Measurements from ENCODE around the gene PPIP5K1. TPM values are rescaled to one million over a fixed set of nuclear protein-coding genes. Genes with fewer than 3 reads are reported as not detected.

The PPIP5K1 gene
- total RNA-seq, 1 experiment from 2014 or later = 62.4 TPM

- H3K36me3 ChIP-seq (ENCODE audit: control insufficient read depth in 1 of 2, insufficient read depth in 2 of 2, low read length in 2 of 2) = no peaks in the 10 kb centered on the region
- peaks cover 0 to 1% of the 10 kb centered on the region in 2 experiments; a peak in 2 of 4 replicates for H3K4me1 ChIP-seq (ENCODE audit: control insufficient read depth in 1 of 2, insufficient read depth in 2 of 2, low read length in 2 of 2)
- H3K9me3 ChIP-seq (ENCODE audit: control insufficient read depth in 1 of 2, insufficient read depth in 1 of 2, low read depth in 1 of 2, low read length in 2 of 2) = no peaks in the 10 kb centered on the region
- intact Hi-C loops (cut with micrococcal nuclease) = no loop called here
- no peaks in the 10 kb centered on the region for H4K20me1 ChIP-seq (ENCODE audit: insufficient read depth)
- ChIA-PET CTCF (no interaction called here), RAD21 (ENCODE audit: low non-redundant PET in 1 of 2, low total read pairs in 2 of 2, uncharacterized antibody in 2 of 2, unreplicated experiment in 2 of 2) (no interaction called here), POLR2A (no interaction called here)
- BruUV-seq (replicated peaks) = no TSS peak
- no peaks in the 10 kb centered on the region for H3K27me3 ChIP-seq (ENCODE audit: insufficient read depth, low read length)
- DNase-seq (ENCODE audit: low read depth, low spot score) = no peak
- ATAC-seq = no peak
- H3K27ac ChIP-seq (ENCODE audit: low read depth, low read length) = no peak overlapping the region
- H3K79me2 ChIP-seq (ENCODE audit: insufficient read depth, low read length) = no peaks in the 10 kb centered on the region
- TF ChIP-seq YY1 (IDR thresholded peaks at IDR 0.05; ENCODE audit: extremely low read depth, insufficient replicate concordance, low read depth, low read length) = no peak
- TF ChIP-seq EGR1 (IDR thresholded peaks at IDR 0.05; ENCODE audit: low read depth) = no peak
- TF ChIP-seq, protein P1, sequence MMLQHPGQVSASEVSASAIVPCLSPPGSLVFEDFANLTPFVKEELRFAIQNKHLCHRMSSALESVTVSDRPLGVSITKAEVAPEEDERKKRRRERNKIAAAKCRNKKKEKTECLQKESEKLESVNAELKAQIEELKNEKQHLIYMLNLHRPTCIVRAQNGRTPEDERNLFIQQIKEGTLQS (IDR thresholded peaks at IDR 0.05) = no peak
- TF ChIP-seq ZNF274 (IDR thresholded peaks at IDR 0.05; ENCODE audit: low read depth, low read length) = no peak
- TF ChIP-seq, protein P2, sequence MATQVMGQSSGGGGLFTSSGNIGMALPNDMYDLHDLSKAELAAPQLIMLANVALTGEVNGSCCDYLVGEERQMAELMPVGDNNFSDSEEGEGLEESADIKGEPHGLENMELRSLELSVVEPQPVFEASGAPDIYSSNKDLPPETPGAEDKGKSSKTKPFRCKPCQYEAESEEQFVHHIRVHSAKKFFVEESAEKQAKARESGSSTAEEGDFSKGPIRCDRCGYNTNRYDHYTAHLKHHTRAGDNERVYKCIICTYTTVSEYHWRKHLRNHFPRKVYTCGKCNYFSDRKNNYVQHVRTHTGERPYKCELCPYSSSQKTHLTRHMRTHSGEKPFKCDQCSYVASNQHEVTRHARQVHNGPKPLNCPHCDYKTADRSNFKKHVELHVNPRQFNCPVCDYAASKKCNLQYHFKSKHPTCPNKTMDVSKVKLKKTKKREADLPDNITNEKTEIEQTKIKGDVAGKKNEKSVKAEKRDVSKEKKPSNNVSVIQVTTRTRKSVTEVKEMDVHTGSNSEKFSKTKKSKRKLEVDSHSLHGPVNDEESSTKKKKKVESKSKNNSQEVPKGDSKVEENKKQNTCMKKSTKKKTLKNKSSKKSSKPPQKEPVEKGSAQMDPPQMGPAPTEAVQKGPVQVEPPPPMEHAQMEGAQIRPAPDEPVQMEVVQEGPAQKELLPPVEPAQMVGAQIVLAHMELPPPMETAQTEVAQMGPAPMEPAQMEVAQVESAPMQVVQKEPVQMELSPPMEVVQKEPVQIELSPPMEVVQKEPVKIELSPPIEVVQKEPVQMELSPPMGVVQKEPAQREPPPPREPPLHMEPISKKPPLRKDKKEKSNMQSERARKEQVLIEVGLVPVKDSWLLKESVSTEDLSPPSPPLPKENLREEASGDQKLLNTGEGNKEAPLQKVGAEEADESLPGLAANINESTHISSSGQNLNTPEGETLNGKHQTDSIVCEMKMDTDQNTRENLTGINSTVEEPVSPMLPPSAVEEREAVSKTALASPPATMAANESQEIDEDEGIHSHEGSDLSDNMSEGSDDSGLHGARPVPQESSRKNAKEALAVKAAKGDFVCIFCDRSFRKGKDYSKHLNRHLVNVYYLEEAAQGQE (IDR thresholded peaks at IDR 0.05; ENCODE audit: low read depth) = no peak
- no peak for TF ChIP-seq ZBTB33 (IDR thresholded peaks at IDR 0.05; ENCODE audit: extremely low read depth, insufficient replicate concordance, low read length)
- no peak overlapping the region for H3K4me2 ChIP-seq (ENCODE audit: low read length)
- no peak overlapping the region for H3K9ac ChIP-seq (ENCODE audit: low read length)
- no peak overlapping the region for H3K4me3 ChIP-seq (replicated peaks in 1 of 2; ENCODE audit: low read depth in 1 of 2, low read length in 2 of 2)
- no peak overlapping the region for H2AFZ ChIP-seq (ENCODE audit: low read depth, low read length, poor library complexity, severe bottlenecking)
- no peaks in the 10 kb centered on the region for H3K9me2 ChIP-seq (ENCODE audit: insufficient read depth)
Measured at GRCh38 chr15:43521419-43521818, 68.6 kb downstream of the PPIP5K1 start.
